IPS DF 4.7 (cell line): Measurements from ENCODE around the gene GREM2.

Experiments
- DNase-seq: peaks from one replicate; pipeline ENCODE4 v3.0.0-alpha.2; 2013; ENCODE audit warnings: low spot score; ENCODE audit errors: extremely low read depth

GREM2 gene

GRCh38 chr1:240462277-240462676, 149.7 kb downstream of the GREM2 start:
- DNase-seq = no peak

DNA sequence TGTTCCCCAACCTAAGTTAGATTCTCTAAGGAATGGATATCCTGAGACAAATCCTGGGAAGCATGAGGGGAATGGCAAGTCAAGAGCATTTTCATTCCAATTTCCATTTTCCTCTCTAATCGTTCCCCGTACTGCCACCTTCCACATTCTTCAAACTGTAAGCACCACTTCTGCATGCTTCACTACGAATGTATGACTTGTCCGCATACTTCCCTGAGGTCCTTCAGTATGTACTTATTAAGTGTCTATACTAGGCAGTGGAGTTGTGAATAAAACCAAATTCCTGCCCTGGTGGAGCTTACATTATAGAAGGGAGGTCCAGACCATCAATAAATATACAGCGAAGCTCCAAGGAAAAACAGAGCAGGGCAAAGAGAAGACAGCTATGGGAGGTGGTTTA, 154.8 kb downstream of the GREM2 start:
- no peak for DNase-seq

DNA sequence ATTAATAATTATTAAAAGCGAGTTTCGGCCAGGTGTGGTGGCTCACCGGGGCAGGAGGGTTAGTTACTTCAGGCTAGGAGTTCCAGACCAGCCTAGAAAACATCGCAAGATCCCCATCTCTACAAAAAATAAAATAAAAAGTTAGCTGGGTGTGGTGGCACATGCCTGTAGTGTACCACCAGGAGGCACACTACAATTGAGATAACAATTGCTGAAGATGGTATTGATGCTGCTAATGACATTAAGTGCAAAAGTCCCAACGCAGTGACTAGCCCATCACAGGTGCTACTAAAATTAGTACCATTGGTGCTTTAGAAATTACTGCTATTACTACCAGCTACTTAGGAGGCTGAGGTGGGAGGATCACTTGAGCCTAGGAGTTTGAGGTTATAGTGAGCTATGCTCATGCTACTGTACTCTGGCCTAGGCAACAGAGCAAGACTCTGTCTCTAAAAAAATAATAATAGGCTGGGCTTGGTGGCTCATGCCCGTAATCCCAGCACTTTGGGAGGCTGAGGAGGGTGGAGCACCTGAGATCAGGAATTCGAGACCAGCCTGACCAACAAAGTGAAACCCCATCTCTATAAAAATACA, 156.6 kb downstream of the GREM2 start:
- no peak for DNase-seq

DNA sequence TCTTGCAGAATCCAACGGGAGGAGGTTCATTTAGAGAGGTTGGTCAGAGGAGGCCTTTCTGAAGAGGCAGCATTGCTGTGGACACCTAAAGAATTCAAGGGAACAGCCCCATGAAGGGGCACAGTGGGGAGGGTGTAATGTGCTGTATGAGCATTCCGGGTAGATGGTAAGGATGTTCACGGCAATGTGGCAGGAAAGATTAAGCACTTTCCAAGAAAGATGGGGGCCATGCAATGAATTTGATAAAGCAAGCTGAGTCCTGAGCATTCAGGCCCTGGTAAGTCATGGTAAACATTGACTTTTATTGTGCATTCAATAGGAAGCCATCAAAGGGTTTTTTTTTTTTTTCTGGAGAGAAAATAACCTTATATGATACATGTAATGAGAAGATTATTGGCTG, 166.6 kb downstream of the GREM2 start:
- no peak for DNase-seq

DNA sequence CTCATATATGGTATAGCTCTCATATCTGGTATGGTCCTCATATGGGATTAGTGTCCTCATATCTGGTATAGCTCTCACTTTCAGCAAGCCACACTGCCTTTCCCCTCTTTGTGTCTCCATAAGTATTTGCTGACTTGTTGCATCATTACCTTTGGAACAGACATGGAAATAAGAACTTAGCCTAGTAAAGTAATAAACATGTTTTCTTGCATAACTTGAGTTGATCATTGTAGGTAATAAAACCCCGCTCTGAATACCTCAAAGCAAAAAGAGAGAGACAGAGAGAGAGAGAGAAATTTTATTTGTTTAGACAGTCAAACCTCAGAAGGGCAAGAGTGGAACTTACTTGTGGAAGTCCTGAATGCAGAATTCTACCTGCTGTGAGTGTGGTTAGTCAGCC, 170.3 kb downstream of the GREM2 start:
- no peak for DNase-seq
